H1 (cell line): ENCODE results near the gene KRT7. TPM values are rescaled to one million over a fixed set of nuclear protein-coding genes. Genes with fewer than 3 reads are reported as not detected.

Experiments used
- CTCF ChIA-PET: fragments of 300-600 bp; sonication (Branson Sonifier 250); formaldehyde crosslinking; loops from one replicate; lab custom pipeline; 2021; ENCODE audit not compliant: partially characterized antibody; lab: Charles Lee
- POLR2A ChIA-PET: fragments of 300-600 bp; sonication (Branson Sonifier 250); formaldehyde crosslinking; loops from one replicate; lab custom pipeline; 2021; ENCODE audit warnings: inconsistent platforms; ENCODE audit not compliant: partially characterized antibody; lab: Charles Lee
- DNase-seq, 2 experiments: peaks; one replicate each; pipeline versions ENCODE4 v3.0.0 to v3.0.0-alpha.2; 2010 to 2022; ENCODE audit warnings: low spot score in 2 of 2, low read depth in 1 of 2, mixed read lengths in 1 of 2
- FAIRE-seq: peaks from 2 replicates; lab custom pipeline; 2011; peaks lifted over from hg19 to GRCh38; lab: Jason Lieb, UNC
- H2AFZ ChIP-seq: 2 replicates; pipeline ENCODE4 v1.8.1; 2012; ENCODE audit warnings: low read length, inconsistent platforms
- H2AK5ac ChIP-seq: 2 replicates; pipeline ENCODE4 v1.6.1; 2013; ENCODE audit warnings: low read depth, low read length
- H2BK120ac ChIP-seq: replicated peaks from 2 replicates; pipeline ENCODE3; 2013; ENCODE audit warnings: low read depth, low read length, inconsistent platforms
- H2BK12ac ChIP-seq: 2 replicates; pipeline ENCODE4 v1.6.1; 2013; ENCODE audit warnings: low read depth, low read length
- H2BK15ac ChIP-seq: 2 replicates; pipeline ENCODE4 v1.6.1; 2013; ENCODE audit warnings: low read length
- H2BK20ac ChIP-seq: 2 replicates; pipeline ENCODE4 v1.6.1; 2013; ENCODE audit warnings: low read length
- H2BK5ac ChIP-seq: 2 replicates; pipeline ENCODE4 v1.6.1; 2013; ENCODE audit warnings: low read depth, low read length
- H3K14ac ChIP-seq: 2 replicates; pipeline ENCODE4 v1.6.1; 2013; ENCODE audit warnings: inconsistent platforms; ENCODE audit not compliant: insufficient read length
- H3K18ac ChIP-seq: 2 replicates; pipeline ENCODE4 v1.6.1; 2013; ENCODE audit warnings: low read length; ENCODE audit errors: extremely low read depth
- H3K23ac ChIP-seq: 2 replicates; pipeline ENCODE4 v1.6.1; 2013; ENCODE audit warnings: inconsistent platforms; ENCODE audit not compliant: insufficient read length
- H3K23me2 ChIP-seq: 2 replicates; pipeline ENCODE4 v1.6.1; 2013; ENCODE audit warnings: low read depth, low read length
- H3K27ac ChIP-seq: 2 replicates; pipeline ENCODE4 v1.6.1; 2011; ENCODE audit warnings: low read depth, low read length, inconsistent platforms
- H3K27me3 ChIP-seq, 4 experiments: replicated peaks in 1 of 4; 1 replicate in 1 of 4; 2 replicates in 3 of 4; pipeline versions ENCODE4 v1.6.1 to v1.8.1; 2011 to 2013; ENCODE audit warnings: low read length in 3 of 4, mild to moderate bottlenecking in 3 of 4, inconsistent platforms in 2 of 4, mixed read lengths in 2 of 4, moderate library complexity in 1 of 4; ENCODE audit not compliant: control insufficient read depth in 3 of 4, insufficient read depth in 3 of 4; ENCODE audit errors: extremely low read depth in 1 of 4
- H3K36me3 ChIP-seq, 4 experiments: 2 replicates each; pipeline versions ENCODE4 v1.6.1 to v1.8.1; 2011 to 2013; ENCODE audit warnings: mild to moderate bottlenecking in 4 of 4, low read length in 3 of 4, moderate library complexity in 2 of 4, control low read depth in 1 of 4, inconsistent platforms in 1 of 4; ENCODE audit not compliant: insufficient read depth in 4 of 4, control insufficient read depth in 2 of 4
- H3K4ac ChIP-seq: replicated peaks from 2 replicates; pipeline ENCODE3; 2013; ENCODE audit warnings: low read length, low read depth, mixed read lengths, inconsistent platforms; ENCODE audit not compliant: insufficient read length
- H3K4me1 ChIP-seq, 4 experiments: replicated peaks in 1 of 4; 1 replicate in 1 of 4; 2 replicates in 3 of 4; pipeline versions ENCODE4 v1.6.1 to v1.8.1; 2011 to 2013; ENCODE audit warnings: low read length in 3 of 4, inconsistent platforms in 2 of 4, mixed read lengths in 1 of 4; ENCODE audit not compliant: insufficient read depth in 4 of 4, control insufficient read depth in 3 of 4
- H3K4me2 ChIP-seq, 2 experiments: 2 replicates each; pipeline versions ENCODE4 v1.6.1 to v1.8.1; 2011 to 2013; ENCODE audit warnings: low read depth in 2 of 2, low read length in 2 of 2, control low read depth in 1 of 2, inconsistent platforms in 1 of 2, mild to moderate bottlenecking in 1 of 2; ENCODE audit not compliant: insufficient read depth in 1 of 2
- H3K4me3 ChIP-seq, 4 experiments: fragments of 200-600, 300-600 bp in 1 of 4; sonication (generic), shearing (Covaris generic), sonication (Bioruptor Twin) in 1 of 4; 2 replicates each; pipeline versions ENCODE4 v1.5.1 to v1.8.1; 2011 to 2016; ENCODE audit warnings: low read length in 4 of 4, low read depth in 3 of 4, control low read depth in 2 of 4, inconsistent platforms in 2 of 4, mild to moderate bottlenecking in 2 of 4, mixed read lengths in 1 of 4, moderate library complexity in 1 of 4; ENCODE audit not compliant: insufficient read depth in 2 of 4; ENCODE audit errors: extremely low read depth in 1 of 4
- H3K56ac ChIP-seq: replicated peaks from 2 replicates; pipeline ENCODE3; 2013; ENCODE audit warnings: low read depth, mild to moderate bottlenecking, mixed read lengths, low read length, inconsistent platforms; ENCODE audit not compliant: insufficient read length
- H3K79me1 ChIP-seq: 2 replicates; pipeline ENCODE4 v1.6.1; 2013; ENCODE audit warnings: low read depth, low read length, control low read depth
- H3K79me2 ChIP-seq, 2 experiments: 2 replicates each; pipeline versions ENCODE4 v1.6.1 to v1.8.1; 2012 to 2013; ENCODE audit warnings: low read length in 2 of 2, mild to moderate bottlenecking in 2 of 2, inconsistent platforms in 1 of 2; ENCODE audit not compliant: insufficient read depth in 2 of 2, control insufficient read depth in 1 of 2
- H3K9ac ChIP-seq, 4 experiments: replicated peaks in 1 of 4; 1 replicate in 1 of 4; 2 replicates in 3 of 4; pipeline versions ENCODE4 v1.6.1 to v1.8.1; 2011 to 2013; ENCODE audit warnings: low read depth in 3 of 4, low read length in 3 of 4, control low read depth in 2 of 4, mild to moderate bottlenecking in 2 of 4, moderate library complexity in 2 of 4, inconsistent platforms in 1 of 4; ENCODE audit errors: extremely low read depth in 1 of 4
- H3K9me3 ChIP-seq, 2 experiments: 2 replicates each; pipeline versions ENCODE4 v1.6.1 to v1.8.1; 2012 to 2013; ENCODE audit warnings: mild to moderate bottlenecking in 2 of 2, moderate library complexity in 2 of 2, control low read depth in 1 of 2, inconsistent platforms in 1 of 2, low read depth in 1 of 2, low read length in 1 of 2, mixed read lengths in 1 of 2; ENCODE audit not compliant: insufficient read depth in 2 of 2
- H4K20me1 ChIP-seq, 2 experiments: replicated peaks in 1 of 2; 2 replicates each; pipeline versions ENCODE3 to v1.8.1; 2011 to 2013; ENCODE audit warnings: inconsistent platforms in 2 of 2, low read length in 2 of 2, mild to moderate bottlenecking in 1 of 2; ENCODE audit not compliant: insufficient read depth in 2 of 2, control insufficient read depth in 1 of 2
- H4K5ac ChIP-seq: 2 replicates; pipeline ENCODE4 v1.6.1; 2013; ENCODE audit warnings: low read length, low read depth, mixed read lengths, inconsistent platforms; ENCODE audit not compliant: insufficient read length
- H4K8ac ChIP-seq: 2 replicates; pipeline ENCODE4 v1.8.0; 2013; ENCODE audit warnings: mild to moderate bottlenecking, moderate library complexity, low read length, inconsistent platforms; ENCODE audit not compliant: insufficient read depth; ENCODE audit errors: extremely low read depth
- H4K91ac ChIP-seq: replicated peaks from 2 replicates; pipeline ENCODE3; 2013; ENCODE audit warnings: low read length, mixed read lengths, inconsistent platforms; ENCODE audit not compliant: insufficient read length
- CBX8 ChIP-seq: fragments of 300-800, 300-1000 bp; sonication (generic); IDR thresholded peaks from 2 replicates; pipeline ENCODE4 v1.7.1; 2016; ENCODE audit warnings: low read depth, low read length, borderline replicate concordance
- EGR1 ChIP-seq: IDR thresholded peaks from 2 replicates; pipeline ENCODE4 v1.6.1; 2011; ENCODE audit warnings: low read depth, low read length, borderline replicate concordance
- GABPA ChIP-seq: IDR thresholded peaks from 2 replicates; pipeline ENCODE4 v1.6.1; 2011; ENCODE audit warnings: mild to moderate bottlenecking, low read length, moderate library complexity, borderline replicate concordance; ENCODE audit not compliant: insufficient read depth
- KDM5A ChIP-seq: fragments of 200-600 bp; IDR thresholded peaks from 2 replicates; pipeline ENCODE4 v1.7.1; 2012; ENCODE audit warnings: mild to moderate bottlenecking, low read length, inconsistent platforms, mixed read lengths
- SIRT6 ChIP-seq: IDR thresholded peaks from one replicate; pipeline ENCODE4 v1.7.1; 2012; ENCODE audit warnings: low read length, inconsistent platforms
- SP1 ChIP-seq: IDR thresholded peaks from 2 replicates; pipeline ENCODE4 v1.6.1; 2011; ENCODE audit warnings: low read depth, low read length
- WGBS, 2 experiments: shearing (Covaris generic) in 1 of 2; methylation state at CpG; one replicate each; pipeline versions ENCODE4 v1.1.6 to v1.1.7; 2013 to 2015; ENCODE audit warnings: low lambda C conversion rate in 2 of 2, mixed read lengths in 2 of 2, inconsistent platforms in 1 of 2, low coverage in 1 of 2, missing lambda C conversion rate in 1 of 2; ENCODE audit not compliant: insufficient replicate concordance in 2 of 2, insufficient coverage in 1 of 2, insufficient read length in 1 of 2; ENCODE audit errors: extremely low coverage in 1 of 2, missing lambda C conversion rate in 1 of 2; 5-methylcytosine and 5-hydroxymethylcytosine counted together
- polyA plus RNA-seq, 7 experiments: library from polyadenylated mRNA; depleted of rRNA in 3 of 7; stranded (reverse) in 5 of 7; unstranded in 2 of 7; fragments of >200 nt in 5 of 7; fragments of 200-250 nt in 2 of 7; gene quantifications; 1 replicate in 5 of 7; 2 replicates in 1 of 7; 4 replicates in 1 of 7; pipeline versions ENCODE4 v1.2.1 to v1.2.3, GENCODE V29; 2011 to 2013; ENCODE audit warnings: missing spikeins in 2 of 7, mixed read lengths in 2 of 7
- total RNA-seq: library from RNA; stranded (reverse); fragmentation: NEBNext Ultra II Directional; extraction: Animal tissue kit (Norgen Biotek cat#: 25700); gene quantifications from 2 replicates; pipeline ENCODE4 v1.2.1, GENCODE V29; 2021
- TF ChIP-seq, protein P1 (sequence below): IDR thresholded peaks from 2 replicates; pipeline ENCODE4 v1.6.1; 2012; ENCODE audit warnings: inconsistent platforms

The KRT7 gene
- total and polyA plus RNA-seq, 2 of the 8 experiments (the other 6 are each of a cell fraction or from before 2014, with no cell fraction given), result 13.2 to 19.0 TPM

GRCh38 chr12:52278575-52279421 is 45.8 kb downstream of the KRT7 start:
- H3K4ac ChIP-seq, result no peak overlapping the region
- peak overlapping the region in 1 of 4 experiments; percentile 14; a peak in 2 of 7 replicates for H3K9ac ChIP-seq
- WGBS, 2 experiments, result 37% methylated on average over 27 of the region's 32 CpGs; no CpG with 5 or more reads in 1 of the 2 experiments
- H4K5ac ChIP-seq, result no peak overlapping the region
- H2BK20ac ChIP-seq, result no peak overlapping the region
- peaks cover 4% of the 10 kb centered on the region; the same call in 1 of the 2 replicates for H3K23me2 ChIP-seq
- no peaks in the 10 kb centered on the region; the same call in 1 of the 2 replicates for H3K79me1 ChIP-seq
- no peak overlapping the region for H3K27ac ChIP-seq
- no peaks in the 10 kb centered on the region for H4K20me1 ChIP-seq
- peak overlapping the region; percentile 69 to 76 for H3K4me2 ChIP-seq
- H3K56ac ChIP-seq, result no peak overlapping the region
- no peaks in the 10 kb centered on the region for H3K36me3 ChIP-seq
- H3K9me3 ChIP-seq, result no peaks in the 10 kb centered on the region
- H3K18ac ChIP-seq, result no peak overlapping the region
- FAIRE-seq (no peak), DNase-seq (peak; percentile 33 to 96)
- POLR2A ChIA-PET, result interaction anchor here (0.6 to 1.7 kb wide), 6 partner anchors 9 to 138 kb away, joined by 3 to 5 read pairs (median 3); no protein-coding TSS in a partner anchor
- no peak overlapping the region for H2AK5ac ChIP-seq
- H2AFZ ChIP-seq, result peak overlapping the region; percentile 90
- no peak overlapping the region for H2BK5ac ChIP-seq
- peak overlapping the region; percentile 18 to 57 (median 32); a peak in 5 of 8 replicates for H3K4me3 ChIP-seq
- H2BK12ac ChIP-seq, result peak overlapping the region; percentile 42; the same call in 1 of the 2 replicates
- no peak overlapping the region for H3K14ac ChIP-seq
- H3K27me3 ChIP-seq, result peaks cover 0 to 12% (median 5%) of the 10 kb centered on the region in 4 experiments; a peak in 4 of 7 replicates
- H3K79me2 ChIP-seq, result no peaks in the 10 kb centered on the region
- H2BK15ac ChIP-seq, result no peak overlapping the region
- CTCF ChIA-PET, result interaction anchor here (0.6 to 10.7 kb wide), 61 partner anchors 8 to 702 kb away, joined by 3 to 105 read pairs (median 5); partner anchors contain the start of genes KRT80 and KRT83
- no peak overlapping the region for H4K91ac ChIP-seq
- H3K4me1 ChIP-seq, result peaks cover 0 to 4% (median 0%) of the 10 kb centered on the region in 4 experiments; a peak in 1 of 7 replicates
- H3K23ac ChIP-seq, result no peak overlapping the region
- no peak overlapping the region; the same call in 1 of the 2 replicates for H4K8ac ChIP-seq
- no peak overlapping the region for H2BK120ac ChIP-seq
- TF ChIP-seq EGR1 (no peak), SP1 (no peak), CBX8 (no peak), GABPA (peak; percentile 70; the same call in 1 of the 2 replicates), KDM5A (no peak), SIRT6 (no peak)
- TF ChIP-seq, protein P1, sequence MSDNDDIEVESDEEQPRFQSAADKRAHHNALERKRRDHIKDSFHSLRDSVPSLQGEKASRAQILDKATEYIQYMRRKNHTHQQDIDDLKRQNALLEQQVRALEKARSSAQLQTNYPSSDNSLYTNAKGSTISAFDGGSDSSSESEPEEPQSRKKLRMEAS, result no peak
